ENCODE results near the gene RPL4. TPM values are rescaled to one million over a fixed set of nuclear protein-coding genes. Genes with fewer than 3 reads are reported as not detected.

The RPL4 gene
- total and polyA plus RNA-seq, 2 experiments from 2014 or later = 2,989 to 6,082 TPM

DNA sequence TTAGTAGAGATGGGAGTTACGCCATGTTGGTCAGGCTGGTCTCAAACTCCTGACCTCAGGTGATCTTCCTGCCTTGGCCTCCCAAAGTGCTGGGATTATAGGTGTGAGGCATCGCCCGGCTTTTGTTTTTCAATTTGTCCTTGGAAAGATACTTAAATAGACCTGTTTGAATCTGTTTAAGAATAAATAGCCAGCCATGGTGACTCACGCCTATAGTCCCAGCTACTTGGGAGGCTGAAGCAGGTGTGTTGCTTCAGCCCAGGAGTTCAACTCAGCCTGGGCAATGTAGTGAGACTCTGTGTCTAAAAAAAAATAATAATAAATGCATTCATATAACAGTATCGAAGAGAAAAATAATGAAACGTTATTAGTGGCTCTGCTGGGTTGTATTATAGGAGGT is 24.4 kb downstream of the RPL4 start:
- ATAC-seq (no peak), DNase-seq (ENCODE audit: low spot score) (no peak)
- Mint-ChIP-seq H3K4me1 (peaks cover 28% of the 10 kb centered on the region), H3K27me3 (ENCODE audit: insufficient read depth, low read depth, poor library complexity) (peaks cover 14% of the 10 kb centered on the region), H3K9me3 (no peaks in the 10 kb centered on the region), H3K27ac (no peak overlapping the region; the same call in 1 of the 2 replicates), H3K36me3 (ENCODE audit: low read depth) (peaks cover 33% of the 10 kb centered on the region), H3K4me3 (no peak overlapping the region)
- Histone ChIP-seq H3K4me1 (ENCODE audit: insufficient read depth) (peaks cover 14% of the 10 kb centered on the region), H3K36me3 (ENCODE audit: insufficient read depth) (peaks cover 10% of the 10 kb centered on the region), H2AFZ (no peak overlapping the region), H3K27ac (ENCODE audit: low read depth) (no peak overlapping the region), H3K9me2 (ENCODE audit: insufficient read depth) (no peaks in the 10 kb centered on the region), H3K27me3 (ENCODE audit: insufficient read depth) (no peaks in the 10 kb centered on the region), H4K20me1 (replicated peaks; ENCODE audit: insufficient read depth) (no peaks in the 10 kb centered on the region; the same call in 1 of the 2 replicates), H3F3A (replicated peaks; ENCODE audit: low read depth) (peaks cover 2% of the 10 kb centered on the region; the same call in 1 of the 2 replicates), H3K79me2 (replicated peaks; ENCODE audit: insufficient read depth) (peaks cover 10% of the 10 kb centered on the region), H3K4me3 (no peak overlapping the region), H3K4me2 (no peak overlapping the region)
- TF ChIP-seq JUNB (IDR thresholded peaks at IDR 0.05; ENCODE audit: unreplicated experiment) (no peak), STAT1 (IDR thresholded peaks at IDR 0.05; ENCODE audit: unreplicated experiment) (no peak), POLR2AphosphoS5 (IDR thresholded peaks at IDR 0.05; ENCODE audit: low read depth) (no peak), EZH2 (IDR thresholded peaks at IDR 0.05; ENCODE audit: low read depth, unreplicated experiment) (no peak), NANOG (IDR thresholded peaks at IDR 0.05; ENCODE audit: borderline replicate concordance) (no peak), CREB1 (CRISPR knock-in tag; IDR thresholded peaks at IDR 0.05; ENCODE audit: low read depth) (no peak), ZNF114 (CRISPR knock-in tag; IDR thresholded peaks at IDR 0.05) (no peak), EZH2phosphoT487 (IDR thresholded peaks at IDR 0.05; ENCODE audit: unreplicated experiment) (no peak), ZNF331 (CRISPR knock-in tag; IDR thresholded peaks at IDR 0.05; ENCODE audit: low read depth) (no peak)
- TF ChIP-seq, protein P1, sequence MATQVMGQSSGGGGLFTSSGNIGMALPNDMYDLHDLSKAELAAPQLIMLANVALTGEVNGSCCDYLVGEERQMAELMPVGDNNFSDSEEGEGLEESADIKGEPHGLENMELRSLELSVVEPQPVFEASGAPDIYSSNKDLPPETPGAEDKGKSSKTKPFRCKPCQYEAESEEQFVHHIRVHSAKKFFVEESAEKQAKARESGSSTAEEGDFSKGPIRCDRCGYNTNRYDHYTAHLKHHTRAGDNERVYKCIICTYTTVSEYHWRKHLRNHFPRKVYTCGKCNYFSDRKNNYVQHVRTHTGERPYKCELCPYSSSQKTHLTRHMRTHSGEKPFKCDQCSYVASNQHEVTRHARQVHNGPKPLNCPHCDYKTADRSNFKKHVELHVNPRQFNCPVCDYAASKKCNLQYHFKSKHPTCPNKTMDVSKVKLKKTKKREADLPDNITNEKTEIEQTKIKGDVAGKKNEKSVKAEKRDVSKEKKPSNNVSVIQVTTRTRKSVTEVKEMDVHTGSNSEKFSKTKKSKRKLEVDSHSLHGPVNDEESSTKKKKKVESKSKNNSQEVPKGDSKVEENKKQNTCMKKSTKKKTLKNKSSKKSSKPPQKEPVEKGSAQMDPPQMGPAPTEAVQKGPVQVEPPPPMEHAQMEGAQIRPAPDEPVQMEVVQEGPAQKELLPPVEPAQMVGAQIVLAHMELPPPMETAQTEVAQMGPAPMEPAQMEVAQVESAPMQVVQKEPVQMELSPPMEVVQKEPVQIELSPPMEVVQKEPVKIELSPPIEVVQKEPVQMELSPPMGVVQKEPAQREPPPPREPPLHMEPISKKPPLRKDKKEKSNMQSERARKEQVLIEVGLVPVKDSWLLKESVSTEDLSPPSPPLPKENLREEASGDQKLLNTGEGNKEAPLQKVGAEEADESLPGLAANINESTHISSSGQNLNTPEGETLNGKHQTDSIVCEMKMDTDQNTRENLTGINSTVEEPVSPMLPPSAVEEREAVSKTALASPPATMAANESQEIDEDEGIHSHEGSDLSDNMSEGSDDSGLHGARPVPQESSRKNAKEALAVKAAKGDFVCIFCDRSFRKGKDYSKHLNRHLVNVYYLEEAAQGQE (IDR thresholded peaks at IDR 0.05; ENCODE audit: unreplicated experiment) = no peak
- TF ChIP-seq, protein P2, sequence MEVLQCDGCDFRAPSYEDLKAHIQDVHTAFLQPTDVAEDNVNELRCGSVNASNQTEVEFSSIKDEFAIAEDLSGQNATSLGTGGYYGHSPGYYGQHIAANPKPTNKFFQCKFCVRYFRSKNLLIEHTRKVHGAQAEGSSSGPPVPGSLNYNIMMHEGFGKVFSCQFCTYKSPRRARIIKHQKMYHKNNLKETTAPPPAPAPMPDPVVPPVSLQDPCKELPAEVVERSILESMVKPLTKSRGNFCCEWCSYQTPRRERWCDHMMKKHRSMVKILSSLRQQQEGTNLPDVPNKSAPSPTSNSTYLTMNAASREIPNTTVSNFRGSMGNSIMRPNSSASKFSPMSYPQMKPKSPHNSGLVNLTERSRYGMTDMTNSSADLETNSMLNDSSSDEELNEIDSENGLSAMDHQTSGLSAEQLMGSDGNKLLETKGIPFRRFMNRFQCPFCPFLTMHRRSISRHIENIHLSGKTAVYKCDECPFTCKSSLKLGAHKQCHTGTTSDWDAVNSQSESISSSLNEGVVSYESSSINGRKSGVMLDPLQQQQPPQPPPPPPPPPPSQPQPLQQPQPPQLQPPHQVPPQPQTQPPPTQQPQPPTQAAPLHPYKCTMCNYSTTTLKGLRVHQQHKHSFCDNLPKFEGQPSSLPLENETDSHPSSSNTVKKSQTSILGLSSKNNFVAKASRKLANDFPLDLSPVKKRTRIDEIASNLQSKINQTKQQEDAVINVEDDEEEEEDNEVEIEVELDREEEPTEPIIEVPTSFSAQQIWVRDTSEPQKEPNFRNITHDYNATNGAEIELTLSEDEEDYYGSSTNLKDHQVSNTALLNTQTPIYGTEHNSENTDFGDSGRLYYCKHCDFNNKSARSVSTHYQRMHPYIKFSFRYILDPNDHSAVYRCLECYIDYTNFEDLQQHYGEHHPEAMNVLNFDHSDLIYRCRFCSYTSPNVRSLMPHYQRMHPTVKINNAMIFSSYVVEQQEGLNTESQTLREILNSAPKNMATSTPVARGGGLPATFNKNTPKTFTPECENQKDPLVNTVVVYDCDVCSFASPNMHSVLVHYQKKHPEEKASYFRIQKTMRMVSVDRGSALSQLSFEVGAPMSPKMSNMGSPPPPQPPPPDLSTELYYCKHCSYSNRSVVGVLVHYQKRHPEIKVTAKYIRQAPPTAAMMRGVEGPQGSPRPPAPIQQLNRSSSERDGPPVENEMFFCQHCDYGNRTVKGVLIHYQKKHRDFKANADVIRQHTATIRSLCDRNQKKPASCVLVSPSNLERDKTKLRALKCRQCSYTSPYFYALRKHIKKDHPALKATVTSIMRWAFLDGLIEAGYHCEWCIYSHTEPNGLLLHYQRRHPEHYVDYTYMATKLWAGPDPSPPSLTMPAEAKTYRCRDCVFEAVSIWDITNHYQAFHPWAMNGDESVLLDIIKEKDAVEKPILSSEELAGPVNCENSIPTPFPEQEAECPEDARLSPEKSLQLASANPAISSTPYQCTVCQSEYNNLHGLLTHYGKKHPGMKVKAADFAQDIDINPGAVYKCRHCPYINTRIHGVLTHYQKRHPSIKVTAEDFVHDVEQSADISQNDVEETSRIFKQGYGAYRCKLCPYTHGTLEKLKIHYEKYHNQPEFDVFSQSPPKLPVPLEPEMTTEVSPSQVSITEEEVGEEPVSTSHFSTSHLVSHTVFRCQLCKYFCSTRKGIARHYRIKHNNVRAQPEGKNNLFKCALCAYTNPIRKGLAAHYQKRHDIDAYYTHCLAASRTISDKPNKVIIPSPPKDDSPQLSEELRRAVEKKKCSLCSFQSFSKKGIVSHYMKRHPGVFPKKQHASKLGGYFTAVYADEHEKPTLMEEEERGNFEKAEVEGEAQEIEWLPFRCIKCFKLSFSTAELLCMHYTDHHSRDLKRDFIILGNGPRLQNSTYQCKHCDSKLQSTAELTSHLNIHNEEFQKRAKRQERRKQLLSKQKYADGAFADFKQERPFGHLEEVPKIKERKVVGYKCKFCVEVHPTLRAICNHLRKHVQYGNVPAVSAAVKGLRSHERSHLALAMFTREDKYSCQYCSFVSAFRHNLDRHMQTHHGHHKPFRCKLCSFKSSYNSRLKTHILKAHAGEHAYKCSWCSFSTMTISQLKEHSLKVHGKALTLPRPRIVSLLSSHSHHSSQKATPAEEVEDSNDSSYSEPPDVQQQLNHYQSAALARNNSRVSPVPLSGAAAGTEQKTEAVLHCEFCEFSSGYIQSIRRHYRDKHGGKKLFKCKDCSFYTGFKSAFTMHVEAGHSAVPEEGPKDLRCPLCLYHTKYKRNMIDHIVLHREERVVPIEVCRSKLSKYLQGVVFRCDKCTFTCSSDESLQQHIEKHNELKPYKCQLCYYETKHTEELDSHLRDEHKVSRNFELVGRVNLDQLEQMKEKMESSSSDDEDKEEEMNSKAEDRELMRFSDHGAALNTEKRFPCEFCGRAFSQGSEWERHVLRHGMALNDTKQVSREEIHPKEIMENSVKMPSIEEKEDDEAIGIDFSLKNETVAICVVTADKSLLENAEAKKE (CRISPR knock-in tag; IDR thresholded peaks at IDR 0.05) = no peak
- TF ChIP-seq, protein P3, sequence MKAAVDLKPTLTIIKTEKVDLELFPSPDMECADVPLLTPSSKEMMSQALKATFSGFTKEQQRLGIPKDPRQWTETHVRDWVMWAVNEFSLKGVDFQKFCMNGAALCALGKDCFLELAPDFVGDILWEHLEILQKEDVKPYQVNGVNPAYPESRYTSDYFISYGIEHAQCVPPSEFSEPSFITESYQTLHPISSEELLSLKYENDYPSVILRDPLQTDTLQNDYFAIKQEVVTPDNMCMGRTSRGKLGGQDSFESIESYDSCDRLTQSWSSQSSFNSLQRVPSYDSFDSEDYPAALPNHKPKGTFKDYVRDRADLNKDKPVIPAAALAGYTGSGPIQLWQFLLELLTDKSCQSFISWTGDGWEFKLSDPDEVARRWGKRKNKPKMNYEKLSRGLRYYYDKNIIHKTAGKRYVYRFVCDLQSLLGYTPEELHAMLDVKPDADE (IDR thresholded peaks at IDR 0.05) = no peak
- TF ChIP-seq, protein P4, sequence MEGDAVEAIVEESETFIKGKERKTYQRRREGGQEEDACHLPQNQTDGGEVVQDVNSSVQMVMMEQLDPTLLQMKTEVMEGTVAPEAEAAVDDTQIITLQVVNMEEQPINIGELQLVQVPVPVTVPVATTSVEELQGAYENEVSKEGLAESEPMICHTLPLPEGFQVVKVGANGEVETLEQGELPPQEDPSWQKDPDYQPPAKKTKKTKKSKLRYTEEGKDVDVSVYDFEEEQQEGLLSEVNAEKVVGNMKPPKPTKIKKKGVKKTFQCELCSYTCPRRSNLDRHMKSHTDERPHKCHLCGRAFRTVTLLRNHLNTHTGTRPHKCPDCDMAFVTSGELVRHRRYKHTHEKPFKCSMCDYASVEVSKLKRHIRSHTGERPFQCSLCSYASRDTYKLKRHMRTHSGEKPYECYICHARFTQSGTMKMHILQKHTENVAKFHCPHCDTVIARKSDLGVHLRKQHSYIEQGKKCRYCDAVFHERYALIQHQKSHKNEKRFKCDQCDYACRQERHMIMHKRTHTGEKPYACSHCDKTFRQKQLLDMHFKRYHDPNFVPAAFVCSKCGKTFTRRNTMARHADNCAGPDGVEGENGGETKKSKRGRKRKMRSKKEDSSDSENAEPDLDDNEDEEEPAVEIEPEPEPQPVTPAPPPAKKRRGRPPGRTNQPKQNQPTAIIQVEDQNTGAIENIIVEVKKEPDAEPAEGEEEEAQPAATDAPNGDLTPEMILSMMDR (conservative IDR thresholded peaks at IDR 0.05; ENCODE audit: low read depth in 2 of 2) = no peak
